HEK293 (cell line): Measurements from ENCODE around the gene PTBP2.
A peak's percentile ranks its signal among the peaks of the same experiment; 100 is the strongest.
"Not testable (repeated sequence)": the region's sequence is repeated elsewhere in the genome, so short reads cannot be mapped to it uniquely, and the experiment has no call there.

ENCODE experiments used
- CTCF ChIA-PET: fragments of 350-600 bp; formaldehyde crosslinking; extraction: SDS; loops from one replicate; lab custom pipeline; 2021; ENCODE audit warnings: antibody characterized with exemption; lab: Yijun Ruan, JAX
- POLR2A ChIA-PET: fragments of 300-600 bp; formaldehyde crosslinking; extraction: SDS; loops from one replicate; lab custom pipeline; 2020; ENCODE audit warnings: antibody characterized with exemption, inconsistent platforms; lab: Yijun Ruan, JAX
- H3K27ac ChIP-seq: fragments of 200-500 bp; sonication (Bioruptor generic); 2 replicates; pipeline ENCODE4 v1.5.1; 2014; ENCODE audit warnings: low read depth, low read length, control low read depth, inconsistent platforms; ENCODE audit errors: extremely low read depth
- H3K36me3 ChIP-seq, 2 experiments: fragments of 200-500 bp in 1 of 2; sonication (Bioruptor generic) in 1 of 2; 1 replicate in 1 of 2; 2 replicates in 1 of 2; pipeline ENCODE4 v1.5.1; 2014 to 2017; ENCODE audit warnings: inconsistent platforms in 2 of 2, low read length in 2 of 2; ENCODE audit not compliant: control insufficient read depth in 2 of 2, insufficient read depth in 1 of 2
- H3K4me1 ChIP-seq: fragments of 200-500 bp; sonication (Bioruptor generic); 2 replicates; pipeline ENCODE4 v1.5.1; 2014; ENCODE audit warnings: mild to moderate bottlenecking, low read length, inconsistent platforms; ENCODE audit not compliant: control insufficient read depth, insufficient read depth
- H3K4me3 ChIP-seq: 2 replicates; pipeline ENCODE4 v1.5.1; 2011; ENCODE audit warnings: low read depth, mild to moderate bottlenecking, control low read depth, low read length, moderate library complexity
- H3K9me3 ChIP-seq: fragments of 200-500 bp; sonication (Bioruptor generic); 2 replicates; pipeline ENCODE4 v1.5.1; 2014; ENCODE audit warnings: low read depth, low read length, inconsistent platforms; ENCODE audit not compliant: control insufficient read depth, insufficient read depth
- BCL11A ChIP-seq: fragments of 450-650 bp; formaldehyde crosslinking; IDR thresholded peaks from 2 replicates; pipeline ENCODE4 v1.5.1; 2016; ENCODE audit warnings: low read depth, missing biosample characterization, missing genetic modification characterization
- BCL11B ChIP-seq: fragments of 450-650 bp; formaldehyde crosslinking; IDR thresholded peaks from 2 replicates; pipeline ENCODE4 v1.5.1; 2016; ENCODE audit warnings: low read depth, missing biosample characterization, missing genetic modification characterization
- GFI1B ChIP-seq: fragments of 450-650 bp; formaldehyde crosslinking; IDR thresholded peaks from 2 replicates; pipeline ENCODE4 v1.5.1; 2016; ENCODE audit warnings: missing biosample characterization, missing genetic modification characterization
- OSR2 ChIP-seq: fragments of 450-650 bp; formaldehyde crosslinking; IDR thresholded peaks from 2 replicates; pipeline ENCODE4 v1.5.1; 2016; ENCODE audit warnings: missing biosample characterization, missing genetic modification characterization
- OVOL3 ChIP-seq: fragments of 450-650 bp; formaldehyde crosslinking; IDR thresholded peaks from 2 replicates; pipeline ENCODE4 v1.5.1; 2016; ENCODE audit warnings: missing biosample characterization, missing genetic modification characterization
- SP2 ChIP-seq: fragments of 450-650 bp; formaldehyde crosslinking; IDR thresholded peaks from 2 replicates; pipeline ENCODE4 v1.5.1; 2016; ENCODE audit warnings: missing biosample characterization, missing genetic modification characterization
- ZFP37 ChIP-seq: fragments of 450-650 bp; formaldehyde crosslinking; IDR thresholded peaks from 2 replicates; pipeline ENCODE4 v1.5.1; 2016; ENCODE audit warnings: missing biosample characterization, missing genetic modification characterization
- ZNF157 ChIP-seq: fragments of 450-650 bp; formaldehyde crosslinking; IDR thresholded peaks from 2 replicates; pipeline ENCODE4 v1.5.1; 2016; ENCODE audit warnings: missing biosample characterization, missing genetic modification characterization
- ZNF174 ChIP-seq: fragments of 450-650 bp; formaldehyde crosslinking; IDR thresholded peaks from 2 replicates; pipeline ENCODE4 v1.5.0; 2017; ENCODE audit warnings: missing biosample characterization, mild to moderate bottlenecking, missing genetic modification characterization
- ZNF211 ChIP-seq: fragments of 450-650 bp; formaldehyde crosslinking; IDR thresholded peaks from 2 replicates; pipeline ENCODE4 v1.5.1; 2016; ENCODE audit warnings: low read depth, missing biosample characterization, missing genetic modification characterization
- ZNF221 ChIP-seq: fragments of 450-650 bp; formaldehyde crosslinking; IDR thresholded peaks from 2 replicates; pipeline ENCODE4 v1.5.1; 2017; ENCODE audit warnings: missing biosample characterization, missing genetic modification characterization, borderline replicate concordance
- ZNF350 ChIP-seq: fragments of 450-650 bp; formaldehyde crosslinking; IDR thresholded peaks from 2 replicates; pipeline ENCODE4 v1.5.0; 2017; ENCODE audit warnings: missing biosample characterization, mild to moderate bottlenecking, missing genetic modification characterization
- ZNF549 ChIP-seq: fragments of 450-650 bp; IDR thresholded peaks from 2 replicates; pipeline ENCODE4 v1.5.1; 2018; ENCODE audit warnings: missing biosample characterization, missing genetic modification characterization, mild to moderate bottlenecking, inconsistent platforms, moderate library complexity
- ZNF558 ChIP-seq: fragments of 450-650 bp; formaldehyde crosslinking; IDR thresholded peaks from 2 replicates; pipeline ENCODE4 v1.5.1; 2016; ENCODE audit warnings: missing biosample characterization, missing genetic modification characterization
- ZNF776 ChIP-seq: fragments of 450-650 bp; formaldehyde crosslinking; IDR thresholded peaks from 2 replicates; pipeline ENCODE4 v1.5.0; 2017; ENCODE audit warnings: missing biosample characterization, missing genetic modification characterization, borderline replicate concordance
- TF ChIP-seq, protein P1 (sequence below): fragments of 450-650 bp; IDR thresholded peaks from 2 replicates; pipeline ENCODE4 v1.5.1; 2018; ENCODE audit warnings: missing biosample characterization, missing genetic modification characterization
- TF ChIP-seq, protein P2 (sequence below): fragments of 450-650 bp; IDR thresholded peaks from 2 replicates; pipeline ENCODE4 v1.5.1; 2018; ENCODE audit warnings: missing biosample characterization, mild to moderate bottlenecking, missing genetic modification characterization
- TF ChIP-seq, protein P3 (sequence below): fragments of 450-650 bp; formaldehyde crosslinking; IDR thresholded peaks from 2 replicates; pipeline ENCODE4 v1.5.1; 2016; ENCODE audit warnings: missing biosample characterization, missing genetic modification characterization
- TF ChIP-seq, protein P4 (sequence below): fragments of 450-650 bp; formaldehyde crosslinking; IDR thresholded peaks from 2 replicates; pipeline ENCODE4 v1.5.1; 2017; ENCODE audit warnings: missing biosample characterization, missing genetic modification characterization

Gene PTBP2

DNA sequence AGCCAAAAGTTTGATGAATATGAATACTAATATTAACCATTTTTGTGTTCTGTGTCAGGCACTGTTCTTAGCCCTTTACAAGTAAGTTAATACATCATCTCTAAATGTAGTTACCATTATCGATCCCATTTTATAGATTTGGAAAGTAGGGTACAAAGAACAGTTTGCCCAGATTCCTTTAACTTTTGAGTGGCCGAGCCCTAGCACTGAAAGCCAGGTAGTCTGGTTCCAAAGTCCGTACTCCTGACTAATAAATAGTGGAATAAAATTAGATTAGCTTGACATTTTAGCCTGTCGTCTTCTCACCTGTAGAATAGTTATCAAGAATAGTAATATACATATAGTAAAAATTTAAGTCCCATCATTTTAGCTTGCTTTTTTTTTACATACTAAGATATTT, 70.6 kb downstream of the PTBP2 start:
- POLR2A ChIA-PET: no interaction called here

DNA sequence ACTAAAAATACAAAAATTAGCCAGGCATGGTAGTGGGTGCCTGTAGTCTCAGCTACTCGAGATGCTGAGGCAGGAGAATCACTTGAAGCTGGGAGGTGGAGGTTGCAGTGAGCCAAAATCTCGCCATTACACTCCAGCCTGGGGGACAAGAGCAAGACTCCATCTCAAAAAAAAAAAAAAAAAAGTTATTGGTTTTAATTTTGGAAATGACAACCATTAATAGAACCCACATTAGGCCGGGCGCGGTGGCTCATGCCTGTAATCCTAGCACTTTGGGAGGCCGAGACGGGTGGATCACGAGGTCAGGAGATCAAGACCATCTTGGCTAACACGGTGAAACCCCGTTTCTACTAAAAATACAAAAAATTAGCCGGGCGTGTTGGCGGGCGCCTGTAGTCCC, 80.1 kb downstream of the PTBP2 start:
- peaks cover 15 to 22% of the 10 kb centered on the region in 2 experiments for H3K36me3 ChIP-seq
- H3K4me3 ChIP-seq, POLR2A ChIA-PET, H3K27ac ChIP-seq, H3K4me1 ChIP-seq, CTCF ChIA-PET, H3K9me3 ChIP-seq: not testable (repeated sequence)

More for the DNA sequence above, 70.6 kb downstream of the PTBP2 start:
- Histone ChIP-seq H3K4me1 (no peaks in the 10 kb centered on the region), H3K27ac (no peak overlapping the region), H3K36me3 (peaks cover 4 to 47% of the 10 kb centered on the region in 2 experiments), H3K4me3 (no peak overlapping the region), H3K9me3 (no peaks in the 10 kb centered on the region)
- no peak for TF ChIP-seq ZNF211 (tag by site-specific recombination)
- TF ChIP-seq ZNF221 (tag by site-specific recombination): no peak
- TF ChIP-seq BCL11A (tag by site-specific recombination): no peak
- CTCF ChIA-PET: interaction anchor here (0.7 to 1.3 kb wide), 2 partner anchors 9 to 12 kb away, joined by 3 read pairs; no protein-coding TSS in a partner anchor

DNA sequence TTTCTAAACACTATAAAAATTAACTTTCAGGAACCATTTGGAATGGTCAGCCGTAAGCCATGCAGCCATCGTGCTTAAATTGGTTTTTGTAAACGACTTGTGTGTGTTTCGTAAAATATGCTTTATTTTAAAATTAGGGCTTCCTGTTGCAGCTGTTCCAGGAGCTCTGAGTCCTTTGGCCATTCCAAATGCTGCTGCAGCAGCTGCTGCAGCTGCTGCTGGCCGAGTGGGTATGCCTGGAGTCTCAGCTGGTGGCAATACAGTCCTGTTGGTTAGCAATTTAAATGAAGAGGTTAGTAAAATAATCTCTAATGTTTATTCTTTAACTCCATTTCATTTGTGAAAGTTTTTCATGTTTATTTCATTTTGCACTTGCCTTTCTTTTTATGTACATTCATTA, 83.1 kb downstream of the PTBP2 start:
- CTCF ChIA-PET: no interaction called here
- H3K4me1 ChIP-seq: peaks cover 2% of the 10 kb centered on the region; the same call in 1 of the 2 replicates
- no peaks in the 10 kb centered on the region for H3K9me3 ChIP-seq
- no peak overlapping the region for H3K4me3 ChIP-seq
- POLR2A ChIA-PET: no interaction called here
- no peak overlapping the region for H3K27ac ChIP-seq
- TF ChIP-seq ZNF157 (tag by site-specific recombination) (no peak), ZNF558 (tag by site-specific recombination) (no peak)
- TF ChIP-seq, protein P1, sequence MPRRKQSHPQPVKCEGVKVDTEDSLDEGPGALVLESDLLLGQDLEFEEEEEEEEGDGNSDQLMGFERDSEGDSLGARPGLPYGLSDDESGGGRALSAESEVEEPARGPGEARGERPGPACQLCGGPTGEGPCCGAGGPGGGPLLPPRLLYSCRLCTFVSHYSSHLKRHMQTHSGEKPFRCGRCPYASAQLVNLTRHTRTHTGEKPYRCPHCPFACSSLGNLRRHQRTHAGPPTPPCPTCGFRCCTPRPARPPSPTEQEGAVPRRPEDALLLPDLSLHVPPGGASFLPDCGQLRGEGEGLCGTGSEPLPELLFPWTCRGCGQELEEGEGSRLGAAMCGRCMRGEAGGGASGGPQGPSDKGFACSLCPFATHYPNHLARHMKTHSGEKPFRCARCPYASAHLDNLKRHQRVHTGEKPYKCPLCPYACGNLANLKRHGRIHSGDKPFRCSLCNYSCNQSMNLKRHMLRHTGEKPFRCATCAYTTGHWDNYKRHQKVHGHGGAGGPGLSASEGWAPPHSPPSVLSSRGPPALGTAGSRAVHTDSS (tag by site-specific recombination): no peak
- TF ChIP-seq, protein P2, sequence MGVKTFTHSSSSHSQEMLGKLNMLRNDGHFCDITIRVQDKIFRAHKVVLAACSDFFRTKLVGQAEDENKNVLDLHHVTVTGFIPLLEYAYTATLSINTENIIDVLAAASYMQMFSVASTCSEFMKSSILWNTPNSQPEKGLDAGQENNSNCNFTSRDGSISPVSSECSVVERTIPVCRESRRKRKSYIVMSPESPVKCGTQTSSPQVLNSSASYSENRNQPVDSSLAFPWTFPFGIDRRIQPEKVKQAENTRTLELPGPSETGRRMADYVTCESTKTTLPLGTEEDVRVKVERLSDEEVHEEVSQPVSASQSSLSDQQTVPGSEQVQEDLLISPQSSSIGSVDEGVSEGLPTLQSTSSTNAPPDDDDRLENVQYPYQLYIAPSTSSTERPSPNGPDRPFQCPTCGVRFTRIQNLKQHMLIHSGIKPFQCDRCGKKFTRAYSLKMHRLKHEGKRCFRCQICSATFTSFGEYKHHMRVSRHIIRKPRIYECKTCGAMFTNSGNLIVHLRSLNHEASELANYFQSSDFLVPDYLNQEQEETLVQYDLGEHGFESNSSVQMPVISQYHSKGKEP: 0 out of 2 replicates have a peak, but pooled peaks have one; percentile 10
- peaks cover 20 to 37% of the 10 kb centered on the region in 2 experiments for H3K36me3 ChIP-seq

DNA sequence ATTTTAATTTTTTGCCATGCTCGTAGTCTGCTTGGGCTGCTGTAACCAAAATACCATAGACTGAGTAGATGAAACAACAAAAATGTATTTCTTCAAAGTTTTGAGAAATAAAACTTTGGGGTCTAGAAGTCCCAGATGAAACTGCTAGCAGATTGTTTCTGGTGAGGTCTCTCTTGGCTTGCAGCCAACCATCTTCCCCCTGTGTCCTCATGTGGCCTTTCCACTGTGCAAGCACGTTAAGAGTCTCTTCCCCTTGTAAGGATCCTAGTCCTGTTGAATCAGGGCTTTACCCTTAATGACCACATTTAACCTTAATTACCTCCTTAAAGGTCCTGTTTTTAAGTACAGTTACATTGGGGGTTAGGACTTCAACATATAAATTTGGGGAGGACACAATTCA, 86.6 kb downstream of the PTBP2 start:
- ChIA-PET CTCF (no interaction called here), POLR2A (no interaction called here)
- peaks cover 30 to 50% of the 10 kb centered on the region in 2 experiments for H3K36me3 ChIP-seq
- H3K4me1 ChIP-seq: peaks cover 2% of the 10 kb centered on the region; the same call in 1 of the 2 replicates
- TF ChIP-seq, protein P3, sequence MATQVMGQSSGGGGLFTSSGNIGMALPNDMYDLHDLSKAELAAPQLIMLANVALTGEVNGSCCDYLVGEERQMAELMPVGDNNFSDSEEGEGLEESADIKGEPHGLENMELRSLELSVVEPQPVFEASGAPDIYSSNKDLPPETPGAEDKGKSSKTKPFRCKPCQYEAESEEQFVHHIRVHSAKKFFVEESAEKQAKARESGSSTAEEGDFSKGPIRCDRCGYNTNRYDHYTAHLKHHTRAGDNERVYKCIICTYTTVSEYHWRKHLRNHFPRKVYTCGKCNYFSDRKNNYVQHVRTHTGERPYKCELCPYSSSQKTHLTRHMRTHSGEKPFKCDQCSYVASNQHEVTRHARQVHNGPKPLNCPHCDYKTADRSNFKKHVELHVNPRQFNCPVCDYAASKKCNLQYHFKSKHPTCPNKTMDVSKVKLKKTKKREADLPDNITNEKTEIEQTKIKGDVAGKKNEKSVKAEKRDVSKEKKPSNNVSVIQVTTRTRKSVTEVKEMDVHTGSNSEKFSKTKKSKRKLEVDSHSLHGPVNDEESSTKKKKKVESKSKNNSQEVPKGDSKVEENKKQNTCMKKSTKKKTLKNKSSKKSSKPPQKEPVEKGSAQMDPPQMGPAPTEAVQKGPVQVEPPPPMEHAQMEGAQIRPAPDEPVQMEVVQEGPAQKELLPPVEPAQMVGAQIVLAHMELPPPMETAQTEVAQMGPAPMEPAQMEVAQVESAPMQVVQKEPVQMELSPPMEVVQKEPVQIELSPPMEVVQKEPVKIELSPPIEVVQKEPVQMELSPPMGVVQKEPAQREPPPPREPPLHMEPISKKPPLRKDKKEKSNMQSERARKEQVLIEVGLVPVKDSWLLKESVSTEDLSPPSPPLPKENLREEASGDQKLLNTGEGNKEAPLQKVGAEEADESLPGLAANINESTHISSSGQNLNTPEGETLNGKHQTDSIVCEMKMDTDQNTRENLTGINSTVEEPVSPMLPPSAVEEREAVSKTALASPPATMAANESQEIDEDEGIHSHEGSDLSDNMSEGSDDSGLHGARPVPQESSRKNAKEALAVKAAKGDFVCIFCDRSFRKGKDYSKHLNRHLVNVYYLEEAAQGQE (tag by site-specific recombination): no peak
- TF ChIP-seq ZNF174 (no peak), OVOL3 (tag by site-specific recombination) (no peak), OSR2 (tag by site-specific recombination) (no peak), BCL11B (tag by site-specific recombination) (no peak), ZNF558 (tag by site-specific recombination) (no peak), ZFP37 (tag by site-specific recombination) (no peak), SP2 (tag by site-specific recombination) (no peak), GFI1B (tag by site-specific recombination) (no peak), ZNF776 (tag by site-specific recombination) (no peak), ZNF350 (tag by site-specific recombination) (no peak), ZNF549 (tag by site-specific recombination) (0 out of 2 replicates have a peak, but pooled peaks have one; percentile 17)
- TF ChIP-seq, protein P4, sequence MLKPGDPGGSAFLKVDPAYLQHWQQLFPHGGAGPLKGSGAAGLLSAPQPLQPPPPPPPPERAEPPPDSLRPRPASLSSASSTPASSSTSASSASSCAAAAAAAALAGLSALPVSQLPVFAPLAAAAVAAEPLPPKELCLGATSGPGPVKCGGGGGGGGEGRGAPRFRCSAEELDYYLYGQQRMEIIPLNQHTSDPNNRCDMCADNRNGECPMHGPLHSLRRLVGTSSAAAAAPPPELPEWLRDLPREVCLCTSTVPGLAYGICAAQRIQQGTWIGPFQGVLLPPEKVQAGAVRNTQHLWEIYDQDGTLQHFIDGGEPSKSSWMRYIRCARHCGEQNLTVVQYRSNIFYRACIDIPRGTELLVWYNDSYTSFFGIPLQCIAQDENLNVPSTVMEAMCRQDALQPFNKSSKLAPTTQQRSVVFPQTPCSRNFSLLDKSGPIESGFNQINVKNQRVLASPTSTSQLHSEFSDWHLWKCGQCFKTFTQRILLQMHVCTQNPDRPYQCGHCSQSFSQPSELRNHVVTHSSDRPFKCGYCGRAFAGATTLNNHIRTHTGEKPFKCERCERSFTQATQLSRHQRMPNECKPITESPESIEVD (tag by site-specific recombination): 0 out of 2 replicates have a peak, but pooled peaks have one; percentile 8
- no peaks in the 10 kb centered on the region for H3K9me3 ChIP-seq
- H3K4me3 ChIP-seq: no peak overlapping the region
- H3K27ac ChIP-seq: no peak overlapping the region
